A549 (cell line): ENCODE data around the gene SNRNP40. TPM values are rescaled to one million over a fixed set of nuclear protein-coding genes. Genes with fewer than 3 reads are reported as not detected.

Experiments used
- ATAC-seq, 2 experiments: fragments of 200-7000 bp in 1 of 2; fragments of >200 bp in 1 of 2; cut with Nextera tagmentation in 1 of 2; cut with Tn5 transposase in 1 of 2; 3 replicates each; pipeline versions ENCODE4 v1.8.0 to v1.9.1; 2018 to 2020; ENCODE audit warnings: mild to moderate bottlenecking in 1 of 2, moderate library complexity in 1 of 2
- CTCF ChIA-PET: fragments of 300-600 bp; sonication (Branson Sonifier 250); formaldehyde crosslinking; extraction: SDS; loops from one replicate; lab custom pipeline; 2021; ENCODE audit warnings: antibody characterized with exemption, inconsistent platforms; lab: Yijun Ruan, JAX
- POLR2A ChIA-PET: fragments of 350-600 bp; formaldehyde crosslinking; extraction: SDS; loops from one replicate; lab custom pipeline; 2021; ENCODE audit warnings: antibody characterized with exemption, inconsistent platforms; lab: Yijun Ruan, JAX
- DNase-seq, 2 experiments: peaks; one replicate each; pipeline versions ENCODE4 v3.0.0 to v3.0.0-alpha.2; 2011 to 2016; ENCODE audit warnings: low read depth in 1 of 2, low spot score in 1 of 2
- FAIRE-seq: peaks from 2 replicates; lab custom pipeline; 2011; peaks lifted over from hg19 to GRCh38; lab: Jason Lieb, UNC
- H3K27ac ChIP-seq, 2 experiments: fragments of >200 bp; sonication (Bioruptor Twin); formaldehyde crosslinking; 3 replicates each; pipeline ENCODE4 v1.5.1; 2016 to 2017
- H3K4me1 ChIP-seq: fragments of >200 bp; sonication (Bioruptor Twin); formaldehyde crosslinking; 3 replicates; pipeline ENCODE4 v1.6.1; 2016
- H3K4me2 ChIP-seq: fragments of >200 bp; sonication (Bioruptor Twin); formaldehyde crosslinking; 3 replicates; pipeline ENCODE4 v1.6.1; 2016
- H3K4me3 ChIP-seq: fragments of >200 bp; sonication (Bioruptor Twin); formaldehyde crosslinking; 3 replicates; pipeline ENCODE4 v1.5.1; 2016
- H3K9me3 ChIP-seq: fragments of >200 bp; sonication (Bioruptor Twin); formaldehyde crosslinking; 3 replicates; pipeline ENCODE4 v1.6.1; 2016
- CBX2 ChIP-seq: fragments of 200-600 bp; sonication (generic); IDR thresholded peaks from 2 replicates; pipeline ENCODE4 v1.6.1; 2016; ENCODE audit warnings: low read depth, mild to moderate bottlenecking, borderline replicate concordance
- CHD4 ChIP-seq: fragments of 200-600 bp; sonication (generic); IDR thresholded peaks from 2 replicates; pipeline ENCODE4 v1.6.1; 2016; ENCODE audit warnings: antibody characterized with exemption, mild to moderate bottlenecking, borderline replicate concordance
- EHF ChIP-seq: fragments of 250-450 bp; sonication (Bioruptor Pico); IDR thresholded peaks from 2 replicates; pipeline ENCODE4 v1.5.0; 2020; ENCODE audit warnings: mild to moderate bottlenecking
- FOSL2 ChIP-seq, 2 experiments: fragments of 450-650 bp in 1 of 2; fragments of >200 bp in 1 of 2; sonication (Bioruptor Twin) in 1 of 2; formaldehyde crosslinking; IDR thresholded peaks; 2 replicates each; pipeline versions ENCODE4 v1.5.0 to v1.6.1; 2016 to 2020; ENCODE audit warnings: mild to moderate bottlenecking in 1 of 2, moderate library complexity in 1 of 2
- FOXS1 ChIP-seq: fragments of 250-450 bp; sonication (Bioruptor Pico); IDR thresholded peaks from 2 replicates; pipeline ENCODE4 v1.5.0; 2020; ENCODE audit warnings: mild to moderate bottlenecking, moderate library complexity
- GATA3 ChIP-seq: IDR thresholded peaks from 2 replicates; pipeline ENCODE4 v1.6.1; 2012; ENCODE audit warnings: borderline replicate concordance
- HDAC2 ChIP-seq: fragments of 200-600 bp; sonication (generic); IDR thresholded peaks from 2 replicates; pipeline ENCODE4 v1.6.1; 2016
- KDM1A ChIP-seq: fragments of 200-600 bp; sonication (generic); IDR thresholded peaks from 2 replicates; pipeline ENCODE4 v1.6.1; 2016; ENCODE audit warnings: low read depth, mild to moderate bottlenecking
- PHF8 ChIP-seq: fragments of 200-600 bp; sonication (generic); IDR thresholded peaks from 2 replicates; pipeline ENCODE4 v1.6.1; 2016; ENCODE audit warnings: low read depth, mild to moderate bottlenecking, antibody characterized with exemption, moderate library complexity, borderline replicate concordance
- POLR2A ChIP-seq: IDR thresholded peaks from 2 replicates; pipeline ENCODE4 v1.6.1; 2012; ENCODE audit warnings: mild to moderate bottlenecking, low read length
- SMC3 ChIP-seq: fragments of >200 bp; sonication (Bioruptor Twin); formaldehyde crosslinking; IDR thresholded peaks from 3 replicates; pipeline ENCODE4 v1.6.1; 2018; ENCODE audit warnings: inconsistent platforms
- ZFP36 ChIP-seq: fragments of 450-650 bp; IDR thresholded peaks from 2 replicates; pipeline ENCODE4 v1.6.1; 2014; ENCODE audit warnings: borderline replicate concordance; ENCODE audit not compliant: partially characterized antibody
- ZSCAN20 ChIP-seq: fragments of 250-450 bp; sonication (Bioruptor Pico); IDR thresholded peaks from 2 replicates; pipeline ENCODE4 v1.8.0; 2022; ENCODE audit warnings: mild to moderate bottlenecking, moderate library complexity
- WGBS: methylation state at CpG from one replicate; pipeline ENCODE4 v1.1.6; 2017; ENCODE audit errors: missing lambda C conversion rate; 5-methylcytosine and 5-hydroxymethylcytosine counted together
- polyA plus RNA-seq, 4 experiments: library from polyadenylated mRNA; depleted of rRNA in 3 of 4; stranded (reverse); fragments of >200 nt; fragmentation: RNase III in 1 of 4; extraction: RNeasy Plus Mini Kit Qiagen cat#74134 plus additional on column Dnase treatment in 1 of 4; gene quantifications; 2 replicates in 3 of 4; 3 replicates in 1 of 4; pipeline ENCODE4 v1.2.3, GENCODE V29; 2011 to 2017
- TF ChIP-seq, protein P1 (sequence below): fragments of 200-600 bp; sonication (generic); IDR thresholded peaks from 2 replicates; pipeline ENCODE4 v1.6.1; 2016; ENCODE audit warnings: antibody characterized with exemption, mild to moderate bottlenecking, moderate library complexity
- TF ChIP-seq, protein P2 (sequence below): fragments of 150-350 bp; IDR thresholded peaks from 2 replicates; pipeline ENCODE4 v1.6.1; 2014; ENCODE audit warnings: low read depth, mild to moderate bottlenecking, low read length

SNRNP40 gene
- polyA plus RNA-seq, 2 of the 4 experiments (the other 2 are of a cell fraction) = 47.4 to 72.5 TPM

DNA sequence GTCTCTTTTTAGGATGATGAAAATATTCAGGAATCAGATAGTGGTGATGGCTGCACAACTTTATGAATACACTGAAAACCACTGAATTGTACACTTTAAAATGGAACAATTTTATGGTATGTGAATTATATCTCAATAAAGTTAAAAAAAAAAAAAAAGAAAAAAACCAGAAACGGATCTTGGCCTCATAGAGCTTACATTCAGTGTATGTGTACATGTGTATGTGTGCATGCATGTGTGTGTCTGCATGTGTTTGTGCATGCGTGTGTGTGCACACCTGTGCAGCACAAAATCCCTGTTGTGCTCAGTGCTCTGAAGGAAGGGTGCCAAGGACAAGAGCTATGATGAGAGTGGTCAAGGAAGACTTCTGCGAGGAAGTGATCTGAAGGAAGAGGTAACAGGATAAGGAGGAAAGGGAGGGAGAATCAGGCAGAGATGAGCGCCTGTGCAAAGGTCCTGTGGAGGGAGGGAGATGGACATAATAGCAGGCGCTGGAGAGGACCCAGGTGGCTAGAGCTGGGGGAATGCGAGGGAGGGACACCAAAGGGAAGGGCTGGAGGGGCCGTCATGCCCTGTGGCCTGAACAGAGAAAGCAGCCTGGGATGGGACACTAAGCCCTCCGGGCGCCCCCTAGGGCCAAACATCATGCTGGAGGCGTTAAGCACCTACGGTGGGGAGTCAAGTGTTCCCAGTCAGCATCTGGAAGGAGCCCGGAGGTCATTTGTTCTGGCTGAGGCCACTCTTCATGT is 82.1 kb downstream of the SNRNP40 start:
- TF ChIP-seq POLR2A = no peak
- no peak for TF ChIP-seq ZFP36
- TF ChIP-seq, protein P1, sequence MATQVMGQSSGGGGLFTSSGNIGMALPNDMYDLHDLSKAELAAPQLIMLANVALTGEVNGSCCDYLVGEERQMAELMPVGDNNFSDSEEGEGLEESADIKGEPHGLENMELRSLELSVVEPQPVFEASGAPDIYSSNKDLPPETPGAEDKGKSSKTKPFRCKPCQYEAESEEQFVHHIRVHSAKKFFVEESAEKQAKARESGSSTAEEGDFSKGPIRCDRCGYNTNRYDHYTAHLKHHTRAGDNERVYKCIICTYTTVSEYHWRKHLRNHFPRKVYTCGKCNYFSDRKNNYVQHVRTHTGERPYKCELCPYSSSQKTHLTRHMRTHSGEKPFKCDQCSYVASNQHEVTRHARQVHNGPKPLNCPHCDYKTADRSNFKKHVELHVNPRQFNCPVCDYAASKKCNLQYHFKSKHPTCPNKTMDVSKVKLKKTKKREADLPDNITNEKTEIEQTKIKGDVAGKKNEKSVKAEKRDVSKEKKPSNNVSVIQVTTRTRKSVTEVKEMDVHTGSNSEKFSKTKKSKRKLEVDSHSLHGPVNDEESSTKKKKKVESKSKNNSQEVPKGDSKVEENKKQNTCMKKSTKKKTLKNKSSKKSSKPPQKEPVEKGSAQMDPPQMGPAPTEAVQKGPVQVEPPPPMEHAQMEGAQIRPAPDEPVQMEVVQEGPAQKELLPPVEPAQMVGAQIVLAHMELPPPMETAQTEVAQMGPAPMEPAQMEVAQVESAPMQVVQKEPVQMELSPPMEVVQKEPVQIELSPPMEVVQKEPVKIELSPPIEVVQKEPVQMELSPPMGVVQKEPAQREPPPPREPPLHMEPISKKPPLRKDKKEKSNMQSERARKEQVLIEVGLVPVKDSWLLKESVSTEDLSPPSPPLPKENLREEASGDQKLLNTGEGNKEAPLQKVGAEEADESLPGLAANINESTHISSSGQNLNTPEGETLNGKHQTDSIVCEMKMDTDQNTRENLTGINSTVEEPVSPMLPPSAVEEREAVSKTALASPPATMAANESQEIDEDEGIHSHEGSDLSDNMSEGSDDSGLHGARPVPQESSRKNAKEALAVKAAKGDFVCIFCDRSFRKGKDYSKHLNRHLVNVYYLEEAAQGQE = no peak
- TF ChIP-seq HDAC2 = no peak
- TF ChIP-seq CBX2 = no peak
- TF ChIP-seq CHD4 = no peak
- TF ChIP-seq SMC3 = no peak
- TF ChIP-seq FOSL2 (IDR thresholded peaks at IDR 0.05) = no peak
- TF ChIP-seq FOSL2 (CRISPR knock-in tag; IDR thresholded peaks at IDR 0.05) = no peak
- TF ChIP-seq GATA3 = no peak
- TF ChIP-seq EHF (CRISPR knock-in tag) = no peak
- TF ChIP-seq FOXS1 = no peak
- TF ChIP-seq ZSCAN20 (CRISPR knock-in tag) = no peak
- no peak for TF ChIP-seq PHF8
- TF ChIP-seq KDM1A = no peak
- TF ChIP-seq, protein P2, sequence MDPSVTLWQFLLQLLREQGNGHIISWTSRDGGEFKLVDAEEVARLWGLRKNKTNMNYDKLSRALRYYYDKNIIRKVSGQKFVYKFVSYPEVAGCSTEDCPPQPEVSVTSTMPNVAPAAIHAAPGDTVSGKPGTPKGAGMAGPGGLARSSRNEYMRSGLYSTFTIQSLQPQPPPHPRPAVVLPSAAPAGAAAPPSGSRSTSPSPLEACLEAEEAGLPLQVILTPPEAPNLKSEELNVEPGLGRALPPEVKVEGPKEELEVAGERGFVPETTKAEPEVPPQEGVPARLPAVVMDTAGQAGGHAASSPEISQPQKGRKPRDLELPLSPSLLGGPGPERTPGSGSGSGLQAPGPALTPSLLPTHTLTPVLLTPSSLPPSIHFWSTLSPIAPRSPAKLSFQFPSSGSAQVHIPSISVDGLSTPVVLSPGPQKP = no peak
- TF ChIP-seq, all 56 proteins: peak for 0
- DNase-seq = no peak
- FAIRE-seq = no peak
- H3K4me1 ChIP-seq = no peaks in the 10 kb centered on the region
- ChIA-PET POLR2A (interaction anchor here (0.6 to 0.7 kb wide), 2 partner anchors 12 to 81 kb away, joined by 5 read pairs; no protein-coding TSS in a partner anchor), CTCF (interaction anchor here (0.6 to 1.3 kb wide), 3 partner anchors 20 to 207 kb away, joined by 3 to 5 read pairs (median 4); no protein-coding TSS in a partner anchor)
- no peak for ATAC-seq
- no peak overlapping the region for H3K27ac ChIP-seq
- H3K9me3 ChIP-seq = peaks cover 11% of the 10 kb centered on the region; the same call in 2 of the 3 replicates
- WGBS = 43% methylated on average over 12 of the region's 12 CpGs
- no peak overlapping the region for H3K4me2 ChIP-seq
- H3K4me3 ChIP-seq = no peak overlapping the region

Other genes with a start within 250 kb of the SNRNP40 start
- gene PUM1, start 231.1 kb downstream of the SNRNP40 start, polyA plus RNA-seq (2011; rRNA removed) = 55.3 and 64.0 TPM in 2 replicates
- 27.5 to 30.2 TPM (median 29.1 TPM) in 3 replicates for gene PUM1, start 231.1 kb downstream of the SNRNP40 start, polyA plus RNA-seq (2017; fragmentation: RNase III; extraction: RNeasy Plus Mini Kit Qiagen cat#74134 plus additional on column Dnase treatment)
- gene NKAIN1, start 56.9 kb downstream of the SNRNP40 start, polyA plus RNA-seq (2011; rRNA removed) = 0.74 and 0.89 TPM in 2 replicates
- gene NKAIN1, start 56.9 kb downstream of the SNRNP40 start, polyA plus RNA-seq (2017; fragmentation: RNase III; extraction: RNeasy Plus Mini Kit Qiagen cat#74134 plus additional on column Dnase treatment) = 0.77 to 0.80 TPM (median 0.78 TPM) in 3 replicates
- 28.0 and 34.5 TPM in 2 replicates for gene ZCCHC17, start 244 bp upstream of the SNRNP40 start, polyA plus RNA-seq (2011; rRNA removed)
- gene ZCCHC17, start 244 bp upstream of the SNRNP40 start, polyA plus RNA-seq (2017; fragmentation: RNase III; extraction: RNeasy Plus Mini Kit Qiagen cat#74134 plus additional on column Dnase treatment) = 25.9 to 28.0 TPM (median 28.0 TPM) in 3 replicates
- not detected in 2 replicates for gene FABP3, start 76.3 kb upstream of the SNRNP40 start, polyA plus RNA-seq (2011; rRNA removed)
- not detected in 3 replicates for gene FABP3, start 76.3 kb upstream of the SNRNP40 start, polyA plus RNA-seq (2017; fragmentation: RNase III; extraction: RNeasy Plus Mini Kit Qiagen cat#74134 plus additional on column Dnase treatment)
- 6.0 and 7.5 TPM in 2 replicates for gene SERINC2, start 116.4 kb upstream of the SNRNP40 start, polyA plus RNA-seq (2011; rRNA removed)
- gene SERINC2, start 116.4 kb upstream of the SNRNP40 start, polyA plus RNA-seq (2017; fragmentation: RNase III; extraction: RNeasy Plus Mini Kit Qiagen cat#74134 plus additional on column Dnase treatment) = 16.1 to 21.1 TPM (median 16.3 TPM) in 3 replicates